HEK293 (cell line): ENCODE measurements around the gene EML6.

Experiments used
- CTCF ChIA-PET: fragments of 350-600 bp; formaldehyde crosslinking; extraction: SDS; loops from one replicate; lab custom pipeline; 2021; ENCODE audit warnings: antibody characterized with exemption; lab: Yijun Ruan, JAX
- POLR2A ChIA-PET: fragments of 300-600 bp; formaldehyde crosslinking; extraction: SDS; loops from one replicate; lab custom pipeline; 2020; ENCODE audit warnings: antibody characterized with exemption, inconsistent platforms; lab: Yijun Ruan, JAX
- H3K27ac ChIP-seq: fragments of 200-500 bp; sonication (Bioruptor generic); 2 replicates; pipeline ENCODE4 v1.5.1; 2014; ENCODE audit warnings: low read depth, low read length, control low read depth, inconsistent platforms; ENCODE audit errors: extremely low read depth
- H3K36me3 ChIP-seq, 2 experiments: fragments of 200-500 bp in 1 of 2; sonication (Bioruptor generic) in 1 of 2; 1 replicate in 1 of 2; 2 replicates in 1 of 2; pipeline ENCODE4 v1.5.1; 2014 to 2017; ENCODE audit warnings: inconsistent platforms in 2 of 2, low read length in 2 of 2; ENCODE audit not compliant: control insufficient read depth in 2 of 2, insufficient read depth in 1 of 2
- H3K4me1 ChIP-seq: fragments of 200-500 bp; sonication (Bioruptor generic); 2 replicates; pipeline ENCODE4 v1.5.1; 2014; ENCODE audit warnings: mild to moderate bottlenecking, low read length, inconsistent platforms; ENCODE audit not compliant: control insufficient read depth, insufficient read depth
- H3K4me3 ChIP-seq: 2 replicates; pipeline ENCODE4 v1.5.1; 2011; ENCODE audit warnings: low read depth, mild to moderate bottlenecking, control low read depth, low read length, moderate library complexity
- H3K9me3 ChIP-seq: fragments of 200-500 bp; sonication (Bioruptor generic); 2 replicates; pipeline ENCODE4 v1.5.1; 2014; ENCODE audit warnings: low read depth, low read length, inconsistent platforms; ENCODE audit not compliant: control insufficient read depth, insufficient read depth
- PRDM1 ChIP-seq: fragments of 450-650 bp; formaldehyde crosslinking; IDR thresholded peaks from 2 replicates; pipeline ENCODE4; 2016; ENCODE audit warnings: missing biosample characterization, missing genetic modification characterization
- PRDM6 ChIP-seq: fragments of 450-650 bp; formaldehyde crosslinking; IDR thresholded peaks from 2 replicates; pipeline ENCODE4 v1.5.1; 2017; ENCODE audit warnings: missing biosample characterization, missing genetic modification characterization
- SETDB1 ChIP-seq: IDR thresholded peaks from one replicate; pipeline ENCODE4 v1.6.1; 2017; ENCODE audit warnings: mild to moderate bottlenecking, low read length, moderate library complexity, mixed read lengths; ENCODE audit not compliant: insufficient read length
- SP3 ChIP-seq: fragments of 450-650 bp; formaldehyde crosslinking; IDR thresholded peaks from 2 replicates; pipeline ENCODE4 v1.5.1; 2016; ENCODE audit warnings: missing biosample characterization, missing genetic modification characterization
- ZFP69B ChIP-seq: fragments of 450-650 bp; formaldehyde crosslinking; IDR thresholded peaks from 2 replicates; pipeline ENCODE4 v1.5.1; 2016; ENCODE audit warnings: missing biosample characterization, missing genetic modification characterization
- ZNF132 ChIP-seq: fragments of 450-650 bp; formaldehyde crosslinking; IDR thresholded peaks from 2 replicates; pipeline ENCODE4 v1.5.1; 2017; ENCODE audit warnings: missing biosample characterization, missing genetic modification characterization, borderline replicate concordance
- ZNF221 ChIP-seq: fragments of 450-650 bp; formaldehyde crosslinking; IDR thresholded peaks from 2 replicates; pipeline ENCODE4 v1.5.1; 2017; ENCODE audit warnings: missing biosample characterization, missing genetic modification characterization, borderline replicate concordance
- ZNF335 ChIP-seq: fragments of 450-650 bp; formaldehyde crosslinking; conservative IDR thresholded peaks from 2 replicates; pipeline ENCODE4 v1.5.1; 2016; ENCODE audit warnings: missing biosample characterization, missing genetic modification characterization
- ZNF362 ChIP-seq: fragments of 450-650 bp; formaldehyde crosslinking; IDR thresholded peaks from 2 replicates; pipeline ENCODE4 v1.5.1; 2016; ENCODE audit warnings: missing biosample characterization, missing genetic modification characterization
- ZNF585B ChIP-seq: fragments of 450-650 bp; formaldehyde crosslinking; IDR thresholded peaks from 2 replicates; pipeline ENCODE4 v1.5.1; 2016; ENCODE audit warnings: missing biosample characterization, missing genetic modification characterization
- ZNF654 ChIP-seq: fragments of 450-650 bp; formaldehyde crosslinking; IDR thresholded peaks from 2 replicates; pipeline ENCODE4 v1.5.1; 2016; ENCODE audit warnings: low read depth, missing biosample characterization, missing genetic modification characterization
- TF ChIP-seq, protein P1 (sequence below): fragments of 450-650 bp; formaldehyde crosslinking; IDR thresholded peaks from 2 replicates; pipeline ENCODE4 v1.5.1; 2017; ENCODE audit warnings: missing biosample characterization, missing genetic modification characterization
- TF ChIP-seq, protein P2 (sequence below): fragments of 450-650 bp; formaldehyde crosslinking; IDR thresholded peaks from 2 replicates; pipeline ENCODE4 v1.5.1; 2016; ENCODE audit warnings: missing biosample characterization, missing genetic modification characterization
- TF ChIP-seq, protein P3 (sequence below): fragments of 450-650 bp; formaldehyde crosslinking; IDR thresholded peaks from 2 replicates; pipeline ENCODE4 v1.5.1; 2016; ENCODE audit warnings: missing biosample characterization, missing genetic modification characterization
- TF ChIP-seq, protein P4 (sequence below): fragments of 450-650 bp; formaldehyde crosslinking; IDR thresholded peaks from 2 replicates; pipeline ENCODE4 v1.5.1; 2016; ENCODE audit warnings: missing biosample characterization, missing genetic modification characterization, borderline replicate concordance
- TF ChIP-seq, protein P5 (sequence below): sonication (generic); formaldehyde crosslinking; IDR thresholded peaks from 2 replicates; pipeline ENCODE4 v1.8.1; 2022; ENCODE audit warnings: mild to moderate bottlenecking, moderate library complexity, missing genetic modification reagents

EML6 gene

GRCh38 chr2:54763636-54764291 lies 40.3 kb downstream of the EML6 start:
- Histone ChIP-seq H3K4me3 (no peak overlapping the region), H3K36me3 (no peaks in the 10 kb centered on the region), H3K4me1 (no peaks in the 10 kb centered on the region), H3K27ac (no peak overlapping the region), H3K9me3 (no peaks in the 10 kb centered on the region)
- TF ChIP-seq, protein P1, sequence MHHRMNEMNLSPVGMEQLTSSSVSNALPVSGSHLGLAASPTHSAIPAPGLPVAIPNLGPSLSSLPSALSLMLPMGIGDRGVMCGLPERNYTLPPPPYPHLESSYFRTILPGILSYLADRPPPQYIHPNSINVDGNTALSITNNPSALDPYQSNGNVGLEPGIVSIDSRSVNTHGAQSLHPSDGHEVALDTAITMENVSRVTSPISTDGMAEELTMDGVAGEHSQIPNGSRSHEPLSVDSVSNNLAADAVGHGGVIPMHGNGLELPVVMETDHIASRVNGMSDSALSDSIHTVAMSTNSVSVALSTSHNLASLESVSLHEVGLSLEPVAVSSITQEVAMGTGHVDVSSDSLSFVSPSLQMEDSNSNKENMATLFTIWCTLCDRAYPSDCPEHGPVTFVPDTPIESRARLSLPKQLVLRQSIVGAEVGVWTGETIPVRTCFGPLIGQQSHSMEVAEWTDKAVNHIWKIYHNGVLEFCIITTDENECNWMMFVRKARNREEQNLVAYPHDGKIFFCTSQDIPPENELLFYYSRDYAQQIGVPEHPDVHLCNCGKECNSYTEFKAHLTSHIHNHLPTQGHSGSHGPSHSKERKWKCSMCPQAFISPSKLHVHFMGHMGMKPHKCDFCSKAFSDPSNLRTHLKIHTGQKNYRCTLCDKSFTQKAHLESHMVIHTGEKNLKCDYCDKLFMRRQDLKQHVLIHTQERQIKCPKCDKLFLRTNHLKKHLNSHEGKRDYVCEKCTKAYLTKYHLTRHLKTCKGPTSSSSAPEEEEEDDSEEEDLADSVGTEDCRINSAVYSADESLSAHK (tag by site-specific recombination) = no peak
- no peak for TF ChIP-seq ZNF221 (tag by site-specific recombination)
- peak; percentile 21; the same call in 1 of the 2 replicates for TF ChIP-seq ZNF654 (tag by site-specific recombination)
- TF ChIP-seq ZNF132 (tag by site-specific recombination) = no peak
- TF ChIP-seq, protein P2, sequence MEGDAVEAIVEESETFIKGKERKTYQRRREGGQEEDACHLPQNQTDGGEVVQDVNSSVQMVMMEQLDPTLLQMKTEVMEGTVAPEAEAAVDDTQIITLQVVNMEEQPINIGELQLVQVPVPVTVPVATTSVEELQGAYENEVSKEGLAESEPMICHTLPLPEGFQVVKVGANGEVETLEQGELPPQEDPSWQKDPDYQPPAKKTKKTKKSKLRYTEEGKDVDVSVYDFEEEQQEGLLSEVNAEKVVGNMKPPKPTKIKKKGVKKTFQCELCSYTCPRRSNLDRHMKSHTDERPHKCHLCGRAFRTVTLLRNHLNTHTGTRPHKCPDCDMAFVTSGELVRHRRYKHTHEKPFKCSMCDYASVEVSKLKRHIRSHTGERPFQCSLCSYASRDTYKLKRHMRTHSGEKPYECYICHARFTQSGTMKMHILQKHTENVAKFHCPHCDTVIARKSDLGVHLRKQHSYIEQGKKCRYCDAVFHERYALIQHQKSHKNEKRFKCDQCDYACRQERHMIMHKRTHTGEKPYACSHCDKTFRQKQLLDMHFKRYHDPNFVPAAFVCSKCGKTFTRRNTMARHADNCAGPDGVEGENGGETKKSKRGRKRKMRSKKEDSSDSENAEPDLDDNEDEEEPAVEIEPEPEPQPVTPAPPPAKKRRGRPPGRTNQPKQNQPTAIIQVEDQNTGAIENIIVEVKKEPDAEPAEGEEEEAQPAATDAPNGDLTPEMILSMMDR (tag by site-specific recombination) = 0 out of 2 replicates have a peak, but pooled peaks have one; percentile 32
- no peak for TF ChIP-seq ZNF585B (tag by site-specific recombination)
- CTCF ChIA-PET = interaction anchor here (0.8 to 1.7 kb wide), 5 partner anchors 9 to 135 kb away, joined by 3 to 11 read pairs (median 5); no protein-coding TSS in a partner anchor
- POLR2A ChIA-PET = no interaction called here

DNA sequence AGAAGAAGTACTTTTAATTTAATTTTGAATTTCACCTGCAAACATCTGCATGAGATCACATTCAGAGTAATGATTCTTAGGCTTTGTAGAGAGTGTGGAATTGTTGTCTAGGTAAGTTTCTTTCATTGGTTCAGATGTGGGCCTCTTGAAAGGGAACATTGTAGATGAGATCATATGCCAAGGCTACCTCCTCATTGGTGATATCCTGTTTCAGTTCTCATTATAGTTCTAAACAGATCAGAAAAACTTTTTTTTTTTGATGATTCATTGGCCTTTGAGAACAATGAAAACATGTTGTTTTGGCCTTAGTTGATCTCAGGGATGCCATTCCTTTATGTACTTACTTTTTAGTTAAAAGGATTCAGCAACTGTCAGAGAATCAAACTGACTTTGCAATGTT lies 44.5 kb downstream of the EML6 start:
- Histone ChIP-seq H3K4me3 (no peak overlapping the region), H3K36me3 (no peaks in the 10 kb centered on the region), H3K4me1 (no peaks in the 10 kb centered on the region), H3K27ac (no peak overlapping the region), H3K9me3 (no peaks in the 10 kb centered on the region)
- CTCF ChIA-PET = interaction anchor here (0.6 kb wide), 1 partner anchor 52 kb away, joined by 3 read pairs; no protein-coding TSS in a partner anchor
- TF ChIP-seq, protein P3, sequence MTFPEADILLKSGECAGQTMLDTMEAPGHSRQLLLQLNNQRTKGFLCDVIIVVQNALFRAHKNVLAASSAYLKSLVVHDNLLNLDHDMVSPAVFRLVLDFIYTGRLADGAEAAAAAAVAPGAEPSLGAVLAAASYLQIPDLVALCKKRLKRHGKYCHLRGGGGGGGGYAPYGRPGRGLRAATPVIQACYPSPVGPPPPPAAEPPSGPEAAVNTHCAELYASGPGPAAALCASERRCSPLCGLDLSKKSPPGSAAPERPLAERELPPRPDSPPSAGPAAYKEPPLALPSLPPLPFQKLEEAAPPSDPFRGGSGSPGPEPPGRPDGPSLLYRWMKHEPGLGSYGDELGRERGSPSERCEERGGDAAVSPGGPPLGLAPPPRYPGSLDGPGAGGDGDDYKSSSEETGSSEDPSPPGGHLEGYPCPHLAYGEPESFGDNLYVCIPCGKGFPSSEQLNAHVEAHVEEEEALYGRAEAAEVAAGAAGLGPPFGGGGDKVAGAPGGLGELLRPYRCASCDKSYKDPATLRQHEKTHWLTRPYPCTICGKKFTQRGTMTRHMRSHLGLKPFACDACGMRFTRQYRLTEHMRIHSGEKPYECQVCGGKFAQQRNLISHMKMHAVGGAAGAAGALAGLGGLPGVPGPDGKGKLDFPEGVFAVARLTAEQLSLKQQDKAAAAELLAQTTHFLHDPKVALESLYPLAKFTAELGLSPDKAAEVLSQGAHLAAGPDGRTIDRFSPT (tag by site-specific recombination) = no peak
- TF ChIP-seq, protein P4, sequence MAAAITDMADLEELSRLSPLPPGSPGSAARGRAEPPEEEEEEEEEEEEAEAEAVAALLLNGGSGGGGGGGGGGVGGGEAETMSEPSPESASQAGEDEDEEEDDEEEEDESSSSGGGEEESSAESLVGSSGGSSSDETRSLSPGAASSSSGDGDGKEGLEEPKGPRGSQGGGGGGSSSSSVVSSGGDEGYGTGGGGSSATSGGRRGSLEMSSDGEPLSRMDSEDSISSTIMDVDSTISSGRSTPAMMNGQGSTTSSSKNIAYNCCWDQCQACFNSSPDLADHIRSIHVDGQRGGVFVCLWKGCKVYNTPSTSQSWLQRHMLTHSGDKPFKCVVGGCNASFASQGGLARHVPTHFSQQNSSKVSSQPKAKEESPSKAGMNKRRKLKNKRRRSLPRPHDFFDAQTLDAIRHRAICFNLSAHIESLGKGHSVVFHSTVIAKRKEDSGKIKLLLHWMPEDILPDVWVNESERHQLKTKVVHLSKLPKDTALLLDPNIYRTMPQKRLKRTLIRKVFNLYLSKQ (tag by site-specific recombination) = no peak
- TF ChIP-seq PRDM1 (tag by site-specific recombination) (peak; percentile 46; the same call in 1 of the 2 replicates), ZNF335 (tag by site-specific recombination) (0 out of 2 replicates have a peak, but pooled peaks have one; percentile 27), SETDB1 (no peak), ZFP69B (tag by site-specific recombination) (no peak), ZNF362 (peak; percentile 27; the same call in 1 of the 2 replicates), PRDM6 (tag by site-specific recombination) (peak; percentile 56), SP3 (tag by site-specific recombination) (0 out of 2 replicates have a peak, but pooled peaks have one; percentile 16)
- TF ChIP-seq, protein P5, sequence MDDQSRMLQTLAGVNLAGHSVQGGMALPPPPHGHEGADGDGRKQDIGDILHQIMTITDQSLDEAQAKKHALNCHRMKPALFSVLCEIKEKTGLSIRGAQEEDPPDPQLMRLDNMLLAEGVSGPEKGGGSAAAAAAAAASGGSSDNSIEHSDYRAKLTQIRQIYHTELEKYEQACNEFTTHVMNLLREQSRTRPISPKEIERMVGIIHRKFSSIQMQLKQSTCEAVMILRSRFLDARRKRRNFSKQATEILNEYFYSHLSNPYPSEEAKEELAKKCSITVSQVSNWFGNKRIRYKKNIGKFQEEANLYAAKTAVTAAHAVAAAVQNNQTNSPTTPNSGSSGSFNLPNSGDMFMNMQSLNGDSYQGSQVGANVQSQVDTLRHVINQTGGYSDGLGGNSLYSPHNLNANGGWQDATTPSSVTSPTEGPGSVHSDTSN (CRISPR knock-in tag) = no peak
- POLR2A ChIA-PET = no interaction called here
